ENCODE measurements around the gene DNAJC21. TPM values are rescaled to one million over a fixed set of nuclear protein-coding genes. Genes with fewer than 3 reads are reported as not detected.

Gene DNAJC21
- polyA plus RNA-seq (ENCODE audit: insufficient read length in 12 of 12), result 100 to 1,000 TPM in 1 of 12 donors, 10 to 100 TPM in 11; 46.1 to 121 (median 49.3) TPM
- long read RNA-seq, donor 1, full-length matches to known transcripts, result 3 of 21 reads
- long read RNA-seq, donor 1, partial matches to known transcripts, result 18 of 21 reads
- long read RNA-seq, donor 1, other reads (novel, unspliced or antisense), result 0 of 21 reads
- long read RNA-seq, donor 2, full-length matches to known transcripts, result 6 of 31 reads
- long read RNA-seq, donor 2, partial matches to known transcripts, result 25 of 31 reads
- long read RNA-seq, donor 2, other reads (novel, unspliced or antisense), result 0 of 31 reads
- long read RNA-seq, donor 3, full-length matches to known transcripts, result 4 of 4 reads
- long read RNA-seq, donor 3, partial matches to known transcripts, result 0 of 4 reads
- long read RNA-seq, donor 3, other reads (novel, unspliced or antisense), result 0 of 4 reads
- long read RNA-seq, donor 4, full-length matches to known transcripts, result 1 of 12 reads
- long read RNA-seq, donor 4, partial matches to known transcripts, result 11 of 12 reads
- long read RNA-seq, donor 4, other reads (novel, unspliced or antisense), result 0 of 12 reads
- long read RNA-seq, donor 5, full-length matches to known transcripts, result 7 of 39 reads
- long read RNA-seq, donor 5, partial matches to known transcripts, result 32 of 39 reads
- long read RNA-seq, donor 5, other reads (novel, unspliced or antisense), result 0 of 39 reads
- long read RNA-seq, donor 6, full-length matches to known transcripts, result 3 of 10 reads
- long read RNA-seq, donor 6, partial matches to known transcripts, result 7 of 10 reads
- long read RNA-seq, donor 6, other reads (novel, unspliced or antisense), result 0 of 10 reads
- long read RNA-seq, donor 7, full-length matches to known transcripts, result 2 of 2 reads
- long read RNA-seq, donor 7, partial matches to known transcripts, result 0 of 2 reads
- long read RNA-seq, donor 7, other reads (novel, unspliced or antisense), result 0 of 2 reads
- long read RNA-seq, donor 8, full-length matches to known transcripts, result 6 of 55 reads
- long read RNA-seq, donor 8, partial matches to known transcripts, result 49 of 55 reads
- long read RNA-seq, donor 8, other reads (novel, unspliced or antisense), result 0 of 55 reads
- long read RNA-seq, donor 9, full-length matches to known transcripts, result 4 of 4 reads
- long read RNA-seq, donor 9, partial matches to known transcripts, result 0 of 4 reads
- long read RNA-seq, donor 9, other reads (novel, unspliced or antisense), result 0 of 4 reads
- long read RNA-seq, donor 10, full-length matches to known transcripts, result 6 of 12 reads
- long read RNA-seq, donor 10, partial matches to known transcripts, result 6 of 12 reads
- long read RNA-seq, donor 10, other reads (novel, unspliced or antisense), result 0 of 12 reads
- long read RNA-seq, donor 11, full-length matches to known transcripts, result 5 of 21 reads
- long read RNA-seq, donor 11, partial matches to known transcripts, result 16 of 21 reads
- long read RNA-seq, donor 11, other reads (novel, unspliced or antisense), result 0 of 21 reads

DNA sequence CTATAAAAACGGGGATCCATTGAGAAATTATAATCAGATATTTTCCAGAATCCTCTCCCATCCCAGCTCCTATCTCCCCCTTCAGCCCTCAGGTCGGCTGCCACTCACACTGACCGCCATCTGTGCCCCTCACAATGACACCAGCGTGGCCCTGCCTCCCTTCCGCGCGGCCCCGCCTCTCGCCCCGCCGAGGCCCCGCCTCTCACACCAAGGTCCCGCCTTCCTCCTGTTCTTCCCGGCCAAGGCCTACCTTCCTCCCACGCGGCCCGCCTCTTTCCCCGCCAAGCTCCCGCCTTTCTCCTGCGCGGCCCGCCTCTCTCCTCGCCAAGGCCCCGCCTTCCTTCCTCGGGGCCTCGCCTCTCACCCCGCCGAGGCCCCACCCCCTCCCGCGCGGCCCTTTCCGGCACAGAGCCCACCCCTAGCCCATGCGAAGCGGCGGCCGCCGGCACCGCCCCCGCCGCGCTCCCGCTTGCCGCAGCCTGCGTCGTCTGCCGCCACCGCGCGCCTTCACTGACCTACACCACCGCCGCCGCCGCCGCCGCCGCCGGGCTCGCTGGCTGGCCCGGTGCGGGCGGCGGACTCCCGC lies at the start of gene DNAJC21:
DNAJC21 (plus strand) TSS at position 426 of the 586 bp plus-strand sequence. CDS start 261 bp downstream, outside the sequence.
- peak; percentile 98 for DNase-seq

DNA sequence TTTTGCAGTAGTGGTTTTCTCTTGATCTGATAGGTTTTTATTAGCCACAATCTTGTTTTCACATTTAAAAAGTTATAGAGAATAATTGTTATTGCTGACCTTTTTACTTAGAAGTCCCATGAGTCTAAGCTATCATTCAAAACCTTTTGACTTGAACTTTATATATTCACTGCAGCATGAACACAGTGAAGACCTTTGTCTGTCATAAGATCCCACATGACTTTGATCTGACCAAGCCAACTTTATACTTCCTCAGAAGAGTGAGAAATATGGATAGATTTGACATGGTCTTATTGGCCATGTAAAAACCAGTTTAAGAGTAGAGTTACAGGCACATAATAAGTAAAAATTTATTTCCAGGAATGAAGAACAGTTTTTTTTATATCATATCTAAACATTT lies 48.1 kb upstream of the DNAJC21 start:
- no peak for DNase-seq

DNA sequence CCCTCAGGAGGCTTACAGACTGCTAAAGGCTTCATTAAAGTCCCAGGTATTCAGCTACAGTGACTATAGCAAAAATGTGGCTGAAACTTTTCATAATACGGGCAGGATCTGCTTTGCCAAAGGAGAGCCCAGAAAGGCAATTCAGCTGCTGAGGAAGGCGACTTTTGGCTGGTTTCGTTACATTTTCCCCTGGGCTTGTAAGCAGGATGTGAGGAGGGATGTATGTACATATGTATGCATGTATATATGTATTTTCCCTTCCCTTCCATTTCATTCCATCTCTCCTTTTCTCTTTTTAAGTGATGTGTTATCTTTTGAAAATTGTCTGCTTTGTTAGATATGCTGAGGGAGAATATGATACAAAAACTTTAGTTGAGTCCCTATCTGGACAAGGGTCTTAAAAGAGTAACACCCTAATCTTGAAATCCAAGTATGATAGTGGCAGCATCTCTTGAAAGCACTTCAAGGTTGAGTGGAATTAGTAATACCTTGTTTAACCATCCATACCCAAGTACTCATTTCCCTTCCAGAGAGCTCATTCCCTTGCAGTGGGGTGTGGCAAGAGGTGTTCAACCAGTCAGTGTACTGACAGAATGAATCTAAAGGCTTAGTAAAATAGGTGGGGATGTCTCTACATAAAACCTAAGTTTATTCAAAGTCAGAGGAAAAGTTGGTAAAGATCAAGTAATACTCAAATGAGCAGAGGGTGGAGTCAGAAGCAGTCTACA lies 42.8 kb upstream of the DNAJC21 start:
- no peak for DNase-seq

DNA sequence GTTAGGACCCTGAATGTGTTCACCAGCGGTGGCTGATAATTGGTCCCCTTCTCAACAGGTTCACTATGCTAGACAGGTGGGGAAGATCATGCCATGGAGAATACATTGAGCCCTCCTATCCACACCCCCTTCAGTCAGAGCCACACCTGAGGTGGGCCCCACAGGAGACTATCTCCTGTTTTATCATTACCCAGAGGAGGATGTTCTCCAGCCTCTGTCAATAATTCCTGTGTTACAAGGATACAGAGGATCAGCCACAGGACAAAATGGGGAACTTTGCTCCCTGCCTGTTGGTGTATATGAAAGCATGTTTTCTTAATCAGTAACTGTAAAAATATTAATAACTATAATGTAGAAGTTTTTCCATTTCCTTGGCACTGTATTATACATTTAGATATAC lies 40.0 kb upstream of the DNAJC21 start:
- no peak for DNase-seq

DNA sequence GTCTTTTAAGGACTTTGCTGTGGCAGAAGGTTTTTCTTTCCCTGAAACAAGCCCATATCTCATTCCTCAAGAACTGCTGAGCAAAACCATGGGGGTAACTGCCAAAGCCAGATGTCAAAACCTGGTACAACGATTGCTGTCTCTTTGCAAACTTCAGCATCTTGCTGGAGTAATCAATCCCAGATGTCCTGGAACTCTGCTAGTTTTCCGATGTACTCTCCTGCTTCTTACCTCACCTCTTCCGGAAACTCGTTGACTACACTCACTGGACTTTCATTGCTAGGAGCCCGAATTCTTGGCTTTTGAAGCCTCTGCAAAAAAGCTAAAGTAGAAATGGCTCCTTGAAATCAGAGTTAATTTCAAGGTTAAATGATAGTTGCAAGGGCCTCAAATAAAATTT lies 37.4 kb upstream of the DNAJC21 start:
- peak; percentile 94 for DNase-seq

DNA sequence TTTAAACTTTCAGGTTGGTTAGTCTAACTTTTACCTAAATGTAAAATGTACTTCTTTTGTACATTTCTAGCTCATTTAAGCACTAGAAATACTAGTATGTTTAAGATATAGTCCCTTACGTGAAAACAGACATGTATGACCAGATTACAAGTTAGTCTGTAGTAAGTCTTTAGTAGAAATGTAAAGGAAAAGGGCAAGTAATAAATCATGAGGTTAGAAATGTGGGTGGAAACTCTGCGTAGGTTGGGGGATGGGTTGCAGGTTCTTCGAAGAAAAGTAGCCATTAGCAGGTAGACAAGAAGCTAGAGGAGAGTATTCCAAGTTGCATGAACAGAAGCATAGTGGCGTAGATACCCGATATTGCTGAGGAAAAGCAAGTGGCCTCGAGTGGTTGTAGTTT lies 36.9 kb upstream of the DNAJC21 start:
- DNase-seq, result no peak

DNA sequence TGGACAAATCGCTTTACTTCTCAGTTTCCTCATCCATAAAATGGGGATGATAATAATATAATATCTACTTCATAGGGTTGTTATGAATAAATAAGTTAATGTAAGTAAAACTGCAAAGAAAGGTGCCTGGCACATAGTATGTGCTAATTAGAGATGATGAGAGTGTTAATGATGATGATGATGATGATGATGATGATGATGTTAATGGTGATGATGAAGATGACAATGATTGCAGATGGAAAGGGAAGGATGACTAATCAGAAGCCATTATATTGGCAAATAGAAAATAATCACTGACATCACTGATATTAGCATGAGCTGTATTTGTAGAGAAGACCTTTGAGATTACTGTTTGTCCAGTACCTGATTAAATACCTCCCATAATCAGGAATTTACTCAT lies 34.6 kb upstream of the DNAJC21 start:
- DNase-seq, result no peak

DNA sequence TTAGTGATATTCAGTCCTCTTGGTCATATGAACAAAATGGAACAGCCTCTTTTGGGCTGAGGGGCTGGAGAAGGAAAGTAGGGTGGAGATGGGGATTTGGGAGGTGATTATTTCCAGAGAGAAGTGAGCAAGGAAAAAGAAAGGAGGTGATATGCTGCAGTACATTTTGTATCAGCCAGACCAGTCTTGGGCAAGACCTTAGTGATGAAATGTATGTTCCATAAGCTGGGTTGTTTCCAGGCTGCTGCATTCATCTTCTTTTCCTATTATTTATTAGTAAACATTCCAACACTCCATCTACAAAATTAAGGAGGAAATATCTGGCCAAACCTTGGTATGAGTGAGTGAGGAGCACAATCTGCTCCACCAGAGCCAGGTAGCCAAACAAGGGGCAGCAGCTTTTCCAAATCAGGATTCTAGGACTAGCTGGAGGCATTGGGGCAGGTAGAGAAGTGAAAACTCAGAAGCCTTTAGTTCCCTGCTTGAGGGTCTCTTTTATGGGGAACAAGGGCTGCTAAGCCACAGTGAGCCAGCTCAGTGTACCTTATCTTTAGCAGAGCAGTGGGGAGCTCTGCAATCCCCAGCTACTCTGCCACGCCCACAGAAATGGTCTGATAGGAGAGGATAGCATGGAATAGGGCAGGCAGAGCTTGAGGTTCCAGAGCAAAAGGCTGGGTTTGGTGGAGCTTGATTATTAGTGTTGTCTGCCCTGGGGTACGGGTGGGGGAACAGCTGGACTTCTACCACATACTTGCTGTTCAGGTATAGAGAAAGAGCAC lies 33.5 kb upstream of the DNAJC21 start:
- DNase-seq, result no peak

DNA sequence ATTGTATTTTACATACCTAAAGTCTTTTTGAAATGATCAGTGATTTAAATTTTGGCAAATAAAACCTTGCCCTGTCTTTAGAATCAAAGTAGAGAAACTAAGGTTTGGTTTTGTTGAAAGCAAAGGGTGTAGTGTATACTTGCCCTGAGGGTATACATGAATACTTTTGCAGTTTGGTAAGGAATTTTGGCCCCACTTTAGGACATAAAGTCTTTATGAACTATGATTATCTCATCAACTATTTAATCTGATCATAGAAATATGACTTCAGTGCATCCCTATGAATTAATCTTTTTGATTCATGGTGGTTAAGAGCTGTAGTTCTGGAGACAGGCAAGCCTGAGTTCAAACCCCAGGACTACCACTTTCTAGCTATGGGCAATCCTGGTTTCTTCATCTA lies 31.7 kb upstream of the DNAJC21 start:
- no peak for DNase-seq

DNA sequence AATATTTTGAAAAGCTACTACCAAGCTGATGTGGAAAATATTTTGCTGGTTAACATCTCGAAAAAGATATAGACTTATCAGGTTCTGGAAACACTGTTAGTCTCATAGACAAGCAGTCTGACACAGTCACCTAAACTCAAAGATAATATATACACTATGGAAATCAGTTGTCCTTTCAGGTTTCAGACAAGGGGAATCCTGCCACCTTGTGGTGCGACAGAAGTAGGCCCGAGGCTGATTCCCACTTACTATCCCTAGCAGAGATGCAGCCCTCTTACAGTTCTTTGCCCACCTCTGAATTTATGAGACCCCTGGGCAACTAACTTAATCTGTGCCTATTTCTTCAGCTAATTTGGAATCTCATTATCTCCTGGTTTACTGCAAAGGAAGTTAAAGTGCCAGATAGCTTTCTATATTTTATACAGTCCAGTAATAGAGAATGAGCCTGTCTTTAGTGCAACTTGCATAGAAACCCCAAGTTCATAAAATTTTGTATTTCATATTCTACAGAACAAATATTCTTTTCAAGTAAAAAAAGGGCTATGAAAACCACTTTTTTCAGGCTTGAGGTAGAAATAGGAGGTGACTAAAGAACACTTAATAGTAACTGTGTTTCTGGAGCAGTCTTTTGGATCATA lies 31.0 kb upstream of the DNAJC21 start:
- DNase-seq, result peak; percentile 82

DNA sequence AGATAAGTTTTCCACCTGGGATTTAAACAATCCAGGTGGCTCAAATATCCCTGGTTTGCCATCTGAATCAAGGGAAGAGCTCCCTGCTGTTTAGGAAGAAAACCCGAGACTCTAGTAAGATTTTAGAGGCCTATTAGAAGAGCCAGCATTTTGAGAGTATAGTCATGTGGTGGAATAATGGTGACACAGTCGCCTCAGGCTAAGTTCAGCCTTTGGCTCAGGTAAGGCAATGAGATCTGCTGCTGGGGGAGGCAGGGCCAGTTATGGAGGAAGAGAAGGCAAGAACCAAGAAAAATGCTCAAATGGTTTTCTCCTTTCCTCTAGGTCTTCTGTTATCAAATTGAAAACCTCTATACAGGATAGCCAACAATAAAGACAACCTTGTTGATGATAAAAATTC lies 30.3 kb upstream of the DNAJC21 start:
- no peak for DNase-seq

DNA sequence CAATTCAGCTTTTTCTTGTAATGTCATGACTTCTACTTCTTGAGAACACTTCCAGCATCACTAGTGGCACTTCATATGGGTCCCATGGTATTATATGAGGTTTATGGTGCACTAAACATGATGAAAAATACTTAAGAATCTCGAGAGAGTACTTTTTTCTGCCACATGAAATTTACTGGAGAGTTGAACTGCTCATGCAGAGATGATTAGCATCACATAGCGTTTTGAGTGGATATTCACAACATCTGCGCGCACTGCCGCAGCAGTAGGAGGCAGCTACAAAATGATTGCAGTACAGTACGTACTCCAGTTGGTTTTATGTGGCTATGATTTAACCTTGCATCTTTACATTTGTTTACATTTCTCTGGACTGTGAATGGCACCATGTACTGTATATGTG lies 28.7 kb upstream of the DNAJC21 start:
- no peak for DNase-seq

DNA sequence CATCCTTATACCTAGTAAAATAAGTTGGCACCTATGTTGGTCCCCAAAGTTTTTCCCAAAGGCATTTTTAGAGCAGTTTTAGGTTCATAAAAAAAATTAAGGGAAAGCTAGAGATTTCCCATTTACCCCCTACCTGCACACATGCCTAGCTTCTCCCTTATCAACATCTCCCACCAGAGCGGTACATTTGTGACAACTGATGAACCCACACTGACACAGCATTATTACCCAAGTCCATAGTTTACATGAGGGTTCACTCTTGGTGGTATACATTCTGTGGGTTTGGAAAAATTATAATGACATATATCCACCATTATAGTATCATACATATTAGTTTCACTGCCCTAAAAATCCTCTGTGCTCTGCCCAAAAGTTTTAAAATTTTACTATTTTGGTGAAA lies 26.1 kb upstream of the DNAJC21 start:
- no peak for DNase-seq

DNA sequence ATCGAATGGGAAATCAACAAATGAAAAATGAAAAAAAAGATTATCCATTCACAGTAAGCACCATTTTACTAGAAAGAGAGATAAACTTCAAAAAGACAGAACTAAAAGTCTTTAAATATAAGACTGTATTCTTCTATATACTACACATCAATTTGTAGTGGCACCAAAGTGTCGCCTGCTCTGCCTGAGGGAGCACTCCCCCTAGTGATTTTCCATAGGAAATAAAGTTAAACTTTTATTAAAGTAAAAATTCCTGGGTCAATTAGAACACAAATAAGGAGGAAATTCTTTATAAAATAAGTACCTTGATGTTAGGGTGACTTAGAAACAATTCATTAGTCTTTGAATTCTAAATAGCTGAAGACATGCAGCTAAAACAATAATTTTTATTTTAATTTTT lies 23.8 kb upstream of the DNAJC21 start:
- no peak for DNase-seq

DNA sequence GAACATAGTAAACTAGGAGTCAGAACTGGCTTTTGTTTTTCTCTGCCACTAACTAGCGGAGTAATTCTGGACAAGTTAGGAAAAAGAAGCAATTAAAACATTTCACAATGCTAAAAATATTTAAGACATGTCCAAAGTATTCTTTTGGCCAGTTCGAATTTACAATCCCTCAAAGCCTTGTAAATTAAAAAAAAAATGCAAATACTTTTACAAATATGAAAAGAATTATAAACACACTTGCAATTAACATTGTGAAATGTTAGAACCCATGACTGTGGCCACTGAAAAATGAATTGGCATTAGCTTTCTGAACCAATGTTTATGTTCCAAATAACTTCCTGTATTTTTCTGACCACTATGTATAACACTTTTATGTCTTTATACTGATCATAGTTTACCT lies 16.3 kb upstream of the DNAJC21 start:
- no peak for DNase-seq

DNA sequence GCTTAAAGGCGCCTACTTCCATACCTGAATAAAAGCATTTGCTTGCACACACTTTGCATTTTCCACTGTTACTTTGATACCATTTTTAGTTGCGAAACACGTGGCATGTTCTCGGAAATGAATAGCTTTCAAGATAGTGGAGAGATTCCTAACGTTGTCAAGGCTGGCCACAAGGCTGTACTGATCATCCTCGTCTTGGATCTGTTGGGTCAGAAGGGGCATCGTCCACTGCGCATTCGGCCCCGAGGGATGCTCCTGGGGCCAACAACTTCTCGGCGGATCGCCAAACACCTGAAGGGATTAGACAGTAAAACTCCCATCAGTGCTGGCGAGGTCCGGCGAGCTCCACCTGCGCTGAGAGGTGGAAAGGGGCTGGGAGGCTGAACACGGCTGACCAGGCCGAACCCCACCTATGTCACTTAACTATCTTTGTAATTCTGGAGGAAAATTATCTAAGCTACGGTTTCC lies 14.7 kb upstream of the DNAJC21 start:
- DNase-seq, result no peak

DNA sequence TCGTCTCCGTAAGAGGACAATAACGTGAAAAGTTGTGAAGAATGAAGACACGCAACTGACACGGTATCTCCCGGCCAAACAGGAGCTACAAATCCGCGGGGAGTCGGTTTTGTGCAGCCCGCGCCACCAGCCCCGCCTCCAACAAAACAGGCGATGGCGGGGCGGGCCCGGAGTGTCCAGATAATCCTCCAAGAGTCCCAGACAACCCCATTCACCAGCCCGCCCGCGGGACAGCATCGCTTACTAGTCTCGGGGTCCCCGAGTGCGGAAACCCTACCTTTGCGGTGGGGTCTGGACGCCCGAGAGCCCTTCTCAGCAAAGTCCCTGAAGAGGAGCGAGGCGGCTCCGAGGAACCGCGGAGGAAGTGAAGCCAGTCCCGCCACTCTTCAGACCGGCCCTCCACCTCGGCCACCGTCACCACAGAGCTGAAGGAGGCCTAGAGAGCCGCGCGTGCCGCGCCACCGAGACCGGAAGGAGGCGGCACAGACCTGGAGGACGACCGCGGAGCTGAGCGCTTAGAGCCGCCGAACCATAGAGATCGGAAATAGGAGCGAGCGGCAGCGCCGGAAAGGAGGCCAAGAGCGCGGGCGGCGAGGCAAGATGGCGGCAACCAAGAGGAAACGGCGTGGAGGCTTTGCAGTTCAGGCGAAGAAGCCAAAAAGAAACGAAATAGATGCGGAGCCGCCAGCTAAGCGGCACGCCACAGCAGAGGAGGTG lies 14.1 kb upstream of the DNAJC21 start, which contains the start of the genes BRIX1 and RAD1:
BRIX1 (plus strand) TSS at position 573 of the 717 bp plus-strand sequence; CDS start at position 601, 28 bp downstream.
RAD1 (minus strand) TSS at position 366 of the 717 bp plus-strand sequence. CDS start 612 bp downstream, outside the sequence.
- peak; percentile 98 for DNase-seq

DNA sequence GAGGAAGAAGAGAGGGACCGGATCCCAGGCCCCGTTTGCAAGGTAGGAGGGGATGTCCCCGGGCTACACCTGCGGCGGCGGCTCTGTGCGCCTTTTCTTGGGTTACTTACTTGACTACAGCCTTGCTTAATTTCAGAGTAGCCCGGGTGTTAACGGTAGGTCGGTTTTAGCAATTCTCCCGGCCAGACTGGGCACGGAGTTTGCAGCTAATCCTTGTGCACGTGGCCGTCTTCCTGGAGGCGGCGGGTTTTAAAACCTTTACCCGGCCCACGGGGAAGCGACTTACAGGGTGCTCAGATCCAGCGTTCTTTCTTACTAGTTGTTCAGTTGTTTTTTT lies 13.5 kb upstream of the DNAJC21 start:
- no peak for DNase-seq

All from muscle of arm (tissue), 14 donors.